Retinal pigment epithelial cell (primary cell): ENCODE measurements around the gene CDKN2AIP.

Experiments used
- DNase-seq: peaks from one replicate; pipeline ENCODE4 v3.0.0-alpha.2; 2010; ENCODE audit warnings: low read depth
- H3K4me3 ChIP-seq: 2 replicates; pipeline ENCODE4 v1.5.1; 2011; ENCODE audit warnings: mild to moderate bottlenecking, low read length, control low read depth, moderate library complexity
- CTCF ChIP-seq: conservative IDR thresholded peaks from 2 replicates; pipeline ENCODE4 v1.5.1; 2011; ENCODE audit warnings: low read depth, low read length, control low read depth, inconsistent platforms

CDKN2AIP gene

GRCh38 chr4:183413234-183414200 lies 30.9 kb upstream of the CDKN2AIP start:
- DNase-seq = no peak
- no peak overlapping the region for H3K4me3 ChIP-seq
- TF ChIP-seq CTCF = no peak

GRCh38 chr4:183416879-183417755 lies 27.3 kb upstream of the CDKN2AIP start:
- no peak overlapping the region for H3K4me3 ChIP-seq
- TF ChIP-seq CTCF = no peak
- no peak for DNase-seq

GRCh38 chr4:183422962-183423631 lies 21.3 kb upstream of the CDKN2AIP start:
- DNase-seq = no peak
- peak; percentile 7 for TF ChIP-seq CTCF

GRCh38 chr4:183424109-183424744 lies 20.2 kb upstream of the CDKN2AIP start:
- no peak for DNase-seq
- no peak for TF ChIP-seq CTCF
- H3K4me3 ChIP-seq = no peak overlapping the region

More at GRCh38 chr4:183422962-183423631, 21.3 kb upstream of the CDKN2AIP start:
- no peak overlapping the region for H3K4me3 ChIP-seq

GRCh38 chr4:183426507-183426906 lies 17.9 kb upstream of the CDKN2AIP start:
- DNase-seq = no peak
- no peak overlapping the region for H3K4me3 ChIP-seq
- no peak for TF ChIP-seq CTCF

GRCh38 chr4:183429489-183429888 lies 14.9 kb upstream of the CDKN2AIP start:
- TF ChIP-seq CTCF = no peak
- no peak overlapping the region for H3K4me3 ChIP-seq
- DNase-seq = no peak
